Measurements from ENCODE around the gene RNLS. TPM values are rescaled to one million over a fixed set of nuclear protein-coding genes. Genes with fewer than 3 reads are reported as not detected.

RNLS gene
- total RNA-seq, 2 experiments from 2014 or later = 2.5 to 3.3 TPM

Other genes with a start within 250 kb of the RNLS start
- not detected for gene LIPJ, start 3.4 kb upstream of the RNLS start, total RNA-seq
- not detected for gene LIPF, start 81.1 kb upstream of the RNLS start, total RNA-seq
- gene LIPK, start 122.9 kb upstream of the RNLS start, total RNA-seq = not detected
- gene LIPN, start 176.7 kb upstream of the RNLS start, total RNA-seq = not detected
- gene LIPM, start 219.4 kb upstream of the RNLS start, total RNA-seq = not detected